Tibial artery (tissue), 4 donors: ENCODE measurements around the gene VEPH1.

Experiments used
- DNase-seq, 2 donors: peaks; one replicate each; pipeline ENCODE4 v3.0.0-alpha.2; 2019
- H3K27ac ChIP-seq, 2 donors: fragments of 200-600 bp; sonication (generic) in 1 of 2; 1 replicate in 1 of 2; 2 replicates in 1 of 2; pipeline ENCODE4 v1.5.1; 2018 to 2019; ENCODE audit warnings: mild to moderate bottlenecking in 1 of 2
- H3K27me3 ChIP-seq, 2 donors: fragments of 200-600 bp; sonication (generic) in 1 of 2; one replicate each; pipeline versions ENCODE4 v1.5.1 to v1.6.0; 2016 to 2019
- H3K36me3 ChIP-seq, 3 donors: fragments of 200-600 bp; sonication (generic) in 2 of 3; one replicate each; pipeline ENCODE4 v1.5.1; 2016 to 2019; ENCODE audit warnings: mild to moderate bottlenecking in 2 of 3
- H3K4me1 ChIP-seq, 4 donors: fragments of 200-600 bp; sonication (generic) in 2 of 4; 1 replicate in 3 of 4; 2 replicates in 1 of 4; pipeline ENCODE4 v1.5.1; 2016 to 2019
- H3K4me3 ChIP-seq, 2 donors: fragments of 200-600 bp; sonication (generic) in 1 of 2; 1 replicate in 1 of 2; 2 replicates in 1 of 2; pipeline ENCODE4 v1.5.1; 2018 to 2019; ENCODE audit warnings: mild to moderate bottlenecking in 2 of 2
- H3K9me3 ChIP-seq, 3 donors: fragments of 200-600 bp; sonication (generic) in 1 of 3; one replicate each; pipeline ENCODE4 v1.5.1; 2016 to 2019
- CTCF ChIP-seq, 2 experiments: fragments of 200-600 bp in 1 of 2; fragments of 450-650 bp in 1 of 2; IDR thresholded peaks; one replicate each; pipeline ENCODE4 v1.5.1; 2017 to 2019; ENCODE audit warnings: antibody characterized with exemption in 2 of 2, mild to moderate bottlenecking in 1 of 2, moderate library complexity in 1 of 2
- intact Hi-C: fragments of 100-400 bp; cut with DNase I; formaldehyde crosslinking; loops from one replicate; pipeline ENCODE4 v1.15.0; 2023; ENCODE audit warnings: low total_unique reads

The VEPH1 gene

GRCh38 chr3:157387708-157388435 is 115.3 kb downstream of the VEPH1 start:
- Histone ChIP-seq H3K4me3 (no peak overlapping the region), H3K36me3 (no peaks in the 10 kb centered on the region), H3K9me3 (no peaks in the 10 kb centered on the region), H3K27me3 (no peaks in the 10 kb centered on the region), H3K4me1 (no peaks in the 10 kb centered on the region), H3K27ac (no peak overlapping the region)
- no peak for TF ChIP-seq CTCF (IDR thresholded peaks at IDR 0.05)
- intact Hi-C loops: no loop called here
- no peak for DNase-seq

- intact Hi-C loops: no loop called here
- Histone ChIP-seq H3K9me3 (no peaks in the 10 kb centered on the region), H3K4me1 (no peaks in the 10 kb centered on the region), H3K36me3 (no peaks in the 10 kb centered on the region), H3K27ac (no peak overlapping the region), H3K4me3 (no peak overlapping the region), H3K27me3 (no peaks in the 10 kb centered on the region)
- DNase-seq: no peak
- TF ChIP-seq CTCF (IDR thresholded peaks at IDR 0.05): no peak
Observed at GRCh38 chr3:157384491-157384890, 118.7 kb downstream of the VEPH1 start.

GRCh38 chr3:157384031-157384430 is 119.2 kb downstream of the VEPH1 start:
- intact Hi-C loops: no loop called here
- Histone ChIP-seq H3K27ac (no peak overlapping the region), H3K4me1 (no peaks in the 10 kb centered on the region), H3K4me3 (no peak overlapping the region), H3K27me3 (no peaks in the 10 kb centered on the region), H3K36me3 (no peaks in the 10 kb centered on the region), H3K9me3 (no peaks in the 10 kb centered on the region)
- no peak for DNase-seq
- TF ChIP-seq CTCF (IDR thresholded peaks at IDR 0.05): no peak

- no peaks in the 10 kb centered on the region for H3K27me3 ChIP-seq
- no peak overlapping the region for H3K4me3 ChIP-seq
- H3K4me1 ChIP-seq: no peaks in the 10 kb centered on the region
- DNase-seq: no peak
- intact Hi-C loops: no loop called here
- H3K36me3 ChIP-seq: no peaks in the 10 kb centered on the region
- TF ChIP-seq CTCF (IDR thresholded peaks at IDR 0.05): no peak
- no peaks in the 10 kb centered on the region for H3K9me3 ChIP-seq
- no peak overlapping the region for H3K27ac ChIP-seq
Observed at GRCh38 chr3:157381606-157382005, 121.6 kb downstream of the VEPH1 start.

- no peak overlapping the region for H3K4me3 ChIP-seq
- H3K27ac ChIP-seq: no peak overlapping the region
- intact Hi-C loops: no loop called here
- no peak for TF ChIP-seq CTCF (IDR thresholded peaks at IDR 0.05)
- H3K27me3 ChIP-seq: no peaks in the 10 kb centered on the region
- no peaks in the 10 kb centered on the region for H3K9me3 ChIP-seq
- H3K36me3 ChIP-seq: no peaks in the 10 kb centered on the region
- DNase-seq: no peak
- H3K4me1 ChIP-seq: no peaks in the 10 kb centered on the region
Observed at GRCh38 chr3:157379525-157380140, 123.6 kb downstream of the VEPH1 start.
